SK-N-SH treated with all-trans-retinoic acid at 6 μM for 48 hours (cell line): Measurements from ENCODE around the gene ST3GAL5.

ENCODE experiments used
- ATAC-seq: fragments of 200-7000 bp; cut with Tn5 transposase; 3 replicates; pipeline ENCODE4 v1.9.1; 2020; ENCODE audit warnings: mild to moderate bottlenecking, moderate library complexity
- ARNTL ChIP-seq: fragments of 450-650 bp; formaldehyde crosslinking; IDR thresholded peaks from 2 replicates; pipeline ENCODE4 v1.5.0; 2020; ENCODE audit warnings: low read depth, mild to moderate bottlenecking, moderate library complexity, borderline replicate concordance
- CSDC2 ChIP-seq: fragments of 250-450 bp; sonication (Bioruptor Pico); IDR thresholded peaks from 2 replicates; pipeline ENCODE4 v1.5.0; 2020; ENCODE audit warnings: mild to moderate bottlenecking, moderate library complexity
- ESRRG ChIP-seq: fragments of 250-450 bp; sonication (Bioruptor Pico); IDR thresholded peaks from 2 replicates; pipeline ENCODE4 v1.6.1; 2021; ENCODE audit warnings: mild to moderate bottlenecking
- GLIS3 ChIP-seq: fragments of 250-450 bp; sonication (Bioruptor Pico); IDR thresholded peaks from 2 replicates; pipeline ENCODE4 v1.5.0; 2020; ENCODE audit warnings: mild to moderate bottlenecking, moderate library complexity
- ISL1 ChIP-seq: fragments of 250-450 bp; sonication (Bioruptor Pico); IDR thresholded peaks from 2 replicates; pipeline ENCODE4 v2.1.2; 2022; ENCODE audit warnings: mild to moderate bottlenecking, moderate library complexity
- OSR1 ChIP-seq: fragments of 250-450 bp; sonication (Bioruptor Pico); IDR thresholded peaks from 2 replicates; pipeline ENCODE4 v1.8.0; 2022; ENCODE audit warnings: moderate library complexity, mild to moderate bottlenecking, inconsistent platforms
- PATZ1 ChIP-seq: fragments of 250-450 bp; sonication (Bioruptor Pico); IDR thresholded peaks from 2 replicates; pipeline ENCODE4 v1.8.0; 2020; ENCODE audit warnings: mild to moderate bottlenecking, moderate library complexity, borderline replicate concordance
- PPARA ChIP-seq: fragments of 250-450 bp; sonication (Bioruptor Pico); IDR thresholded peaks from 2 replicates; pipeline ENCODE4 v1.5.0; 2020; ENCODE audit warnings: mild to moderate bottlenecking, borderline replicate concordance
- RARB ChIP-seq: fragments of 250-450 bp; sonication (Bioruptor Pico); IDR thresholded peaks from 2 replicates; pipeline ENCODE4 v1.8.0; 2021; ENCODE audit warnings: mild to moderate bottlenecking, moderate library complexity
- SNAI2 ChIP-seq: fragments of 250-450 bp; sonication (Bioruptor Pico); IDR thresholded peaks from 2 replicates; pipeline ENCODE4 v1.5.0; 2020; ENCODE audit warnings: mild to moderate bottlenecking, moderate library complexity
- TCF4 ChIP-seq: fragments of 250-450 bp; sonication (Bioruptor Pico); IDR thresholded peaks from 2 replicates; pipeline ENCODE4 v1.8.0; 2021; ENCODE audit warnings: mild to moderate bottlenecking, moderate library complexity, borderline replicate concordance
- TOX ChIP-seq: fragments of 250-450 bp; sonication (Bioruptor Pico); IDR thresholded peaks from 2 replicates; pipeline ENCODE4 v1.8.0; 2021; ENCODE audit warnings: mild to moderate bottlenecking, moderate library complexity, borderline replicate concordance
- ZC3H10 ChIP-seq: fragments of 250-450 bp; sonication (Bioruptor Pico); IDR thresholded peaks from 2 replicates; pipeline ENCODE4 v1.5.1; 2021; ENCODE audit warnings: mild to moderate bottlenecking, moderate library complexity
- ZFP3 ChIP-seq: fragments of 250-450 bp; sonication (Bioruptor Pico); IDR thresholded peaks from 2 replicates; pipeline ENCODE4 v1.5.0; 2020; ENCODE audit warnings: mild to moderate bottlenecking, moderate library complexity
- ZNF565 ChIP-seq: fragments of 450-650 bp; formaldehyde crosslinking; conservative IDR thresholded peaks from 2 replicates; pipeline ENCODE4 v1.5.0; 2020; ENCODE audit warnings: low read depth, mild to moderate bottlenecking, moderate library complexity
- TF ChIP-seq, protein P1 (sequence below): fragments of 250-450 bp; sonication (Bioruptor Pico); IDR thresholded peaks from 2 replicates; pipeline ENCODE4 v1.8.0; 2021; ENCODE audit warnings: low read depth, mild to moderate bottlenecking, moderate library complexity, borderline replicate concordance
- TF ChIP-seq, protein P2 (sequence below): fragments of 250-450 bp; sonication (Bioruptor Pico); IDR thresholded peaks from 2 replicates; pipeline ENCODE4 v1.5.1; 2021; ENCODE audit warnings: mild to moderate bottlenecking, moderate library complexity
- TF ChIP-seq, protein P3 (sequence below): fragments of 250-450 bp; sonication (Bioruptor Pico); IDR thresholded peaks from 2 replicates; pipeline ENCODE4 v1.5.1; 2020; ENCODE audit warnings: low read depth, mild to moderate bottlenecking, moderate library complexity

Gene ST3GAL5

DNA sequence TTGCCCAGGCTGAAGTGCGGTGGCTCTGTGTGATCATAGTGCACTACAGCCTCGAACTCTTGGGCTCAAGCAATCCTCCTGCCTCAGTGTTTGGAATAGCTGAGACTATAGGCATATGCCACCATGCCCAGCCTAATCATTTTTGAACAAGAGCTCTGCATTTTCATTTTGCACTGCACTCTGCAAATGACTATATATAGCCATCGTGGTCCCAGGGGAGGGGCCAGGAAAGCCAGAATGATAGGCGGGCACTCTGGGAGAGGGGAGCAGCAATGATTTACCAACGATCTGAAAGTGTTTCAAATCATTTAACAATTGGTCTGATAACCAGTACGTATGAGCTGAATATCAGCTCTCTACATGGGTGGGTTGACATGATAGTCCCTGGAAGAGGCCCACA, 22.3 kb upstream of the ST3GAL5 start:
- TF ChIP-seq ARNTL (CRISPR knock-in tag) = no peak

GRCh38 chr2:85909005-85909404, 20.2 kb upstream of the ST3GAL5 start:
- no peak for TF ChIP-seq TOX
- TF ChIP-seq, protein P1, sequence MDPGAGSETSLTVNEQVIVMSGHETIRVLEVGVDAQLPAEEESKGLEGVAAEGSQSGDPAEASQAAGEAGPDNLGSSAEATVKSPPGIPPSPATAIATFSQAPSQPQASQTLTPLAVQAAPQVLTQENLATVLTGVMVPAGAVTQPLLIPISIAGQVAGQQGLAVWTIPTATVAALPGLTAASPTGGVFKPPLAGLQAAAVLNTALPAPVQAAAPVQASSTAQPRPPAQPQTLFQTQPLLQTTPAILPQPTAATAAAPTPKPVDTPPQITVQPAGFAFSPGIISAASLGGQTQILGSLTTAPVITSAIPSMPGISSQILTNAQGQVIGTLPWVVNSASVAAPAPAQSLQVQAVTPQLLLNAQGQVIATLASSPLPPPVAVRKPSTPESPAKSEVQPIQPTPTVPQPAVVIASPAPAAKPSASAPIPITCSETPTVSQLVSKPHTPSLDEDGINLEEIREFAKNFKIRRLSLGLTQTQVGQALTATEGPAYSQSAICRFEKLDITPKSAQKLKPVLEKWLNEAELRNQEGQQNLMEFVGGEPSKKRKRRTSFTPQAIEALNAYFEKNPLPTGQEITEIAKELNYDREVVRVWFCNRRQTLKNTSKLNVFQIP (CRISPR knock-in tag) = no peak
- no peak for TF ChIP-seq ESRRG
- TF ChIP-seq, protein P2, sequence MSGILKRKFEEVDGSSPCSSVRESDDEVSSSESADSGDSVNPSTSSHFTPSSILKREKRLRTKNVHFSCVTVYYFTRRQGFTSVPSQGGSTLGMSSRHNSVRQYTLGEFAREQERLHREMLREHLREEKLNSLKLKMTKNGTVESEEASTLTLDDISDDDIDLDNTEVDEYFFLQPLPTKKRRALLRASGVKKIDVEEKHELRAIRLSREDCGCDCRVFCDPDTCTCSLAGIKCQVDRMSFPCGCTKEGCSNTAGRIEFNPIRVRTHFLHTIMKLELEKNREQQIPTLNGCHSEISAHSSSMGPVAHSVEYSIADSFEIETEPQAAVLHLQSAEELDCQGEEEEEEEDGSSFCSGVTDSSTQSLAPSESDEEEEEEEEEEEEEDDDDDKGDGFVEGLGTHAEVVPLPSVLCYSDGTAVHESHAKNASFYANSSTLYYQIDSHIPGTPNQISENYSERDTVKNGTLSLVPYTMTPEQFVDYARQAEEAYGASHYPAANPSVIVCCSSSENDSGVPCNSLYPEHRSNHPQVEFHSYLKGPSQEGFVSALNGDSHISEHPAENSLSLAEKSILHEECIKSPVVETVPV (CRISPR knock-in tag) = no peak
- ATAC-seq = no peak

More for the DNA sequence above, 22.3 kb upstream of the ST3GAL5 start:
- no peak for ATAC-seq

DNA sequence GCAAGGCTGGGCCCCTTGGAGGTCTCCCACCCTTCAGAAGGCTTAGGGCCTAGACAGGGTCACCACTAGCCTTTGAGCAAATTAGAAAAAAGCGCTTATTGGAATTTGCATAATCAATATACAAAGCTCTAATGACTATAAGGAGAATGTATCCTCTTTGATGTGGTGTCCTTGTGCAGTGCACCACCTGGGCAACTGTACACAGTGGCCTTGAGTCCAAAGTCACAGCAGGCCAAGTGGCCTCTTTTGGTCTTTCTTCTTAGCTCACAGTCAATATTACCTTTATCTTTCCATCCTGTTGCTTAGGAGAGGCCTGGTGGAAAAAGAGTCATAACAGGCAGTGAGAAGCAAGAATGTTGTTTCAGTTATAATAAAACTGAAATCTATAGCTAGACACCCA, 19.7 kb upstream of the ST3GAL5 start:
- no peak for TF ChIP-seq ESRRG
- ATAC-seq = no peak

GRCh38 chr2:85907671-85908157, 18.9 kb upstream of the ST3GAL5 start:
- TF ChIP-seq OSR1 (no peak), TCF4 (CRISPR knock-in tag) (no peak)
- no peak for ATAC-seq

- ATAC-seq = no peak
- TF ChIP-seq ISL1 = no peak
- TF ChIP-seq SNAI2 (CRISPR knock-in tag) = no peak
- no peak for TF ChIP-seq ESRRG
- no peak for TF ChIP-seq GLIS3 (CRISPR knock-in tag)
- TF ChIP-seq ZC3H10 (CRISPR knock-in tag) = no peak
- TF ChIP-seq CSDC2 (CRISPR knock-in tag) = no peak
Measured at GRCh38 chr2:85906748-85907147, 18.0 kb upstream of the ST3GAL5 start.

DNA sequence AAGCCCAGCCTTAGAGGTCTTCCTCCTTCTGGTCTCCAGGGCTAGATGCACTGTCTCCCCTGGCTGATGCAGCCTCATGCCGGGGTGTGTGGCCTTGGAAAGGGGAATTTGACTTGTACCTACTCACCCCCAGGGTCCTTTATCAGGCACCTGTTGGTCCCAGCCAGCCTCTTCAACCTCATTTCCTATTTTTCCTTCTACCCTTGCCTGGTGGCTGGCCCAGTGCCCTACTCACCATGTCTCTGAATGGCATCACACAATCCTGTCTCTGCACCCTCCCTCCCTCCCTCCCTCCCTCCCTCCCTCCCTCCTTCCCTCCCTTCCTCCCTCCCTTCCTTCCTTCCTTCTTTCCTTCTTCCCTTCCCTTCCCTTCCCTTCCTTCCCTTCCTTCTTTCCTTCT, 17.1 kb upstream of the ST3GAL5 start:
- ATAC-seq = no peak; the same call in 2 of the 3 replicates
- TF ChIP-seq PPARA (no peak), PATZ1 (CRISPR knock-in tag) (no peak), RARB (CRISPR knock-in tag) (no peak), ARNTL (CRISPR knock-in tag) (no peak), ZNF565 (CRISPR knock-in tag) (no peak), ZFP3 (CRISPR knock-in tag) (no peak)
- TF ChIP-seq, protein P3, sequence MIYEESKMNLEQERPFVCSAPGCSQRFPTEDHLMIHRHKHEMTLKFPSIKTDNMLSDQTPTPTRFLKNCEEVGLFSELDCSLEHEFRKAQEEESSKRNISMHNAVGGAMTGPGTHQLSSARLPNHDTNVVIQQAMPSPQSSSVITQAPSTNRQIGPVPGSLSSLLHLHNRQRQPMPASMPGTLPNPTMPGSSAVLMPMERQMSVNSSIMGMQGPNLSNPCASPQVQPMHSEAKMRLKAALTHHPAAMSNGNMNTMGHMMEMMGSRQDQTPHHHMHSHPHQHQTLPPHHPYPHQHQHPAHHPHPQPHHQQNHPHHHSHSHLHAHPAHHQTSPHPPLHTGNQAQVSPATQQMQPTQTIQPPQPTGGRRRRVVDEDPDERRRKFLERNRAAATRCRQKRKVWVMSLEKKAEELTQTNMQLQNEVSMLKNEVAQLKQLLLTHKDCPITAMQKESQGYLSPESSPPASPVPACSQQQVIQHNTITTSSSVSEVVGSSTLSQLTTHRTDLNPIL (CRISPR knock-in tag) = no peak
- TF ChIP-seq, protein P2 (CRISPR knock-in tag) = no peak
